H1 (cell line): ENCODE measurements around the gene OR10K1. TPM values are rescaled to one million over a fixed set of nuclear protein-coding genes. Genes with fewer than 3 reads are reported as not detected.

Experiments
- CTCF ChIA-PET: fragments of 300-600 bp; sonication (Branson Sonifier 250); formaldehyde crosslinking; loops from one replicate; lab custom pipeline; 2021; ENCODE audit not compliant: partially characterized antibody; lab: Charles Lee
- POLR2A ChIA-PET: fragments of 300-600 bp; sonication (Branson Sonifier 250); formaldehyde crosslinking; loops from one replicate; lab custom pipeline; 2021; ENCODE audit warnings: inconsistent platforms; ENCODE audit not compliant: partially characterized antibody; lab: Charles Lee
- DNase-seq, 2 experiments: peaks; one replicate each; pipeline versions ENCODE4 v3.0.0 to v3.0.0-alpha.2; 2010 to 2022; ENCODE audit warnings: low spot score in 2 of 2, low read depth in 1 of 2, mixed read lengths in 1 of 2
- FAIRE-seq: peaks from 2 replicates; lab custom pipeline; 2011; peaks lifted over from hg19 to GRCh38; lab: Jason Lieb, UNC
- H2AFZ ChIP-seq: 2 replicates; pipeline ENCODE4 v1.8.1; 2012; ENCODE audit warnings: low read length, inconsistent platforms
- H2AK5ac ChIP-seq: 2 replicates; pipeline ENCODE4 v1.6.1; 2013; ENCODE audit warnings: low read depth, low read length
- H2BK120ac ChIP-seq: replicated peaks from 2 replicates; pipeline ENCODE3; 2013; ENCODE audit warnings: low read depth, low read length, inconsistent platforms
- H2BK12ac ChIP-seq: 2 replicates; pipeline ENCODE4 v1.6.1; 2013; ENCODE audit warnings: low read depth, low read length
- H2BK15ac ChIP-seq: 2 replicates; pipeline ENCODE4 v1.6.1; 2013; ENCODE audit warnings: low read length
- H2BK20ac ChIP-seq: 2 replicates; pipeline ENCODE4 v1.6.1; 2013; ENCODE audit warnings: low read length
- H2BK5ac ChIP-seq: 2 replicates; pipeline ENCODE4 v1.6.1; 2013; ENCODE audit warnings: low read depth, low read length
- H3K14ac ChIP-seq: 2 replicates; pipeline ENCODE4 v1.6.1; 2013; ENCODE audit warnings: inconsistent platforms; ENCODE audit not compliant: insufficient read length
- H3K18ac ChIP-seq: 2 replicates; pipeline ENCODE4 v1.6.1; 2013; ENCODE audit warnings: low read length; ENCODE audit errors: extremely low read depth
- H3K23ac ChIP-seq: 2 replicates; pipeline ENCODE4 v1.6.1; 2013; ENCODE audit warnings: inconsistent platforms; ENCODE audit not compliant: insufficient read length
- H3K23me2 ChIP-seq: 2 replicates; pipeline ENCODE4 v1.6.1; 2013; ENCODE audit warnings: low read depth, low read length
- H3K27ac ChIP-seq: 2 replicates; pipeline ENCODE4 v1.6.1; 2011; ENCODE audit warnings: low read depth, low read length, inconsistent platforms
- H3K27me3 ChIP-seq, 4 experiments: replicated peaks in 1 of 4; 1 replicate in 1 of 4; 2 replicates in 3 of 4; pipeline versions ENCODE4 v1.6.1 to v1.8.1; 2011 to 2013; ENCODE audit warnings: low read length in 3 of 4, mild to moderate bottlenecking in 3 of 4, inconsistent platforms in 2 of 4, mixed read lengths in 2 of 4, moderate library complexity in 1 of 4; ENCODE audit not compliant: control insufficient read depth in 3 of 4, insufficient read depth in 3 of 4; ENCODE audit errors: extremely low read depth in 1 of 4
- H3K36me3 ChIP-seq, 4 experiments: 2 replicates each; pipeline versions ENCODE4 v1.6.1 to v1.8.1; 2011 to 2013; ENCODE audit warnings: mild to moderate bottlenecking in 4 of 4, low read length in 3 of 4, moderate library complexity in 2 of 4, control low read depth in 1 of 4, inconsistent platforms in 1 of 4; ENCODE audit not compliant: insufficient read depth in 4 of 4, control insufficient read depth in 2 of 4
- H3K4ac ChIP-seq: replicated peaks from 2 replicates; pipeline ENCODE3; 2013; ENCODE audit warnings: low read length, low read depth, mixed read lengths, inconsistent platforms; ENCODE audit not compliant: insufficient read length
- H3K4me1 ChIP-seq, 4 experiments: replicated peaks in 1 of 4; 1 replicate in 1 of 4; 2 replicates in 3 of 4; pipeline versions ENCODE4 v1.6.1 to v1.8.1; 2011 to 2013; ENCODE audit warnings: low read length in 3 of 4, inconsistent platforms in 2 of 4, mixed read lengths in 1 of 4; ENCODE audit not compliant: insufficient read depth in 4 of 4, control insufficient read depth in 3 of 4
- H3K4me2 ChIP-seq, 2 experiments: 2 replicates each; pipeline versions ENCODE4 v1.6.1 to v1.8.1; 2011 to 2013; ENCODE audit warnings: low read depth in 2 of 2, low read length in 2 of 2, control low read depth in 1 of 2, inconsistent platforms in 1 of 2, mild to moderate bottlenecking in 1 of 2; ENCODE audit not compliant: insufficient read depth in 1 of 2
- H3K4me3 ChIP-seq, 4 experiments: fragments of 200-600, 300-600 bp in 1 of 4; sonication (generic), shearing (Covaris generic), sonication (Bioruptor Twin) in 1 of 4; 2 replicates each; pipeline versions ENCODE4 v1.5.1 to v1.8.1; 2011 to 2016; ENCODE audit warnings: low read length in 4 of 4, low read depth in 3 of 4, control low read depth in 2 of 4, inconsistent platforms in 2 of 4, mild to moderate bottlenecking in 2 of 4, mixed read lengths in 1 of 4, moderate library complexity in 1 of 4; ENCODE audit not compliant: insufficient read depth in 2 of 4; ENCODE audit errors: extremely low read depth in 1 of 4
- H3K56ac ChIP-seq: replicated peaks from 2 replicates; pipeline ENCODE3; 2013; ENCODE audit warnings: low read depth, mild to moderate bottlenecking, mixed read lengths, low read length, inconsistent platforms; ENCODE audit not compliant: insufficient read length
- H3K79me1 ChIP-seq: 2 replicates; pipeline ENCODE4 v1.6.1; 2013; ENCODE audit warnings: low read depth, low read length, control low read depth
- H3K79me2 ChIP-seq, 2 experiments: 2 replicates each; pipeline versions ENCODE4 v1.6.1 to v1.8.1; 2012 to 2013; ENCODE audit warnings: low read length in 2 of 2, mild to moderate bottlenecking in 2 of 2, inconsistent platforms in 1 of 2; ENCODE audit not compliant: insufficient read depth in 2 of 2, control insufficient read depth in 1 of 2
- H3K9ac ChIP-seq, 4 experiments: replicated peaks in 1 of 4; 1 replicate in 1 of 4; 2 replicates in 3 of 4; pipeline versions ENCODE4 v1.6.1 to v1.8.1; 2011 to 2013; ENCODE audit warnings: low read depth in 3 of 4, low read length in 3 of 4, control low read depth in 2 of 4, mild to moderate bottlenecking in 2 of 4, moderate library complexity in 2 of 4, inconsistent platforms in 1 of 4; ENCODE audit errors: extremely low read depth in 1 of 4
- H3K9me3 ChIP-seq, 2 experiments: 2 replicates each; pipeline versions ENCODE4 v1.6.1 to v1.8.1; 2012 to 2013; ENCODE audit warnings: mild to moderate bottlenecking in 2 of 2, moderate library complexity in 2 of 2, control low read depth in 1 of 2, inconsistent platforms in 1 of 2, low read depth in 1 of 2, low read length in 1 of 2, mixed read lengths in 1 of 2; ENCODE audit not compliant: insufficient read depth in 2 of 2
- H4K20me1 ChIP-seq, 2 experiments: replicated peaks in 1 of 2; 2 replicates each; pipeline versions ENCODE3 to v1.8.1; 2011 to 2013; ENCODE audit warnings: inconsistent platforms in 2 of 2, low read length in 2 of 2, mild to moderate bottlenecking in 1 of 2; ENCODE audit not compliant: insufficient read depth in 2 of 2, control insufficient read depth in 1 of 2
- H4K5ac ChIP-seq: 2 replicates; pipeline ENCODE4 v1.6.1; 2013; ENCODE audit warnings: low read length, low read depth, mixed read lengths, inconsistent platforms; ENCODE audit not compliant: insufficient read length
- H4K8ac ChIP-seq: 2 replicates; pipeline ENCODE4 v1.8.0; 2013; ENCODE audit warnings: mild to moderate bottlenecking, moderate library complexity, low read length, inconsistent platforms; ENCODE audit not compliant: insufficient read depth; ENCODE audit errors: extremely low read depth
- H4K91ac ChIP-seq: replicated peaks from 2 replicates; pipeline ENCODE3; 2013; ENCODE audit warnings: low read length, mixed read lengths, inconsistent platforms; ENCODE audit not compliant: insufficient read length
- BACH1 ChIP-seq: IDR thresholded peaks from 2 replicates; pipeline ENCODE4 v1.6.1; 2012; ENCODE audit warnings: low read length, improper control_type of control experiment
- JUND ChIP-seq: IDR thresholded peaks from 2 replicates; pipeline ENCODE4 v1.6.1; 2011; ENCODE audit warnings: mild to moderate bottlenecking, improper control_type of control experiment, low read length
- PHF8 ChIP-seq: fragments of 200-600 bp; sonication (generic); conservative IDR thresholded peaks from 2 replicates; pipeline ENCODE4 v1.7.1; 2012; ENCODE audit warnings: low read depth, mild to moderate bottlenecking, inconsistent platforms, low read length, moderate library complexity
- RAD21 ChIP-seq, 2 experiments: IDR thresholded peaks in 1 of 2; conservative IDR thresholded peaks in 1 of 2; 2 replicates each; pipeline ENCODE4 v1.6.1; 2011; ENCODE audit warnings: low read depth in 2 of 2, low read length in 2 of 2, improper control_type of control experiment in 1 of 2, inconsistent platforms in 1 of 2, mild to moderate bottlenecking in 1 of 2, moderate library complexity in 1 of 2
- RBBP5 ChIP-seq: IDR thresholded peaks from 2 replicates; pipeline ENCODE4 v1.7.1; 2012; ENCODE audit warnings: low read depth, mild to moderate bottlenecking, inconsistent platforms, low read length, moderate library complexity, borderline replicate concordance
- SIN3A ChIP-seq, 2 experiments: IDR thresholded peaks in 1 of 2; conservative IDR thresholded peaks in 1 of 2; 2 replicates each; pipeline ENCODE4 v1.6.1; 2011 to 2012; ENCODE audit warnings: low read length in 2 of 2, improper control_type of control experiment in 1 of 2, low read depth in 1 of 2, mild to moderate bottlenecking in 1 of 2
- SP2 ChIP-seq: IDR thresholded peaks from 2 replicates; pipeline ENCODE4 v1.6.1; 2012; ENCODE audit warnings: mild to moderate bottlenecking, low read length, inconsistent platforms
- YY1 ChIP-seq: IDR thresholded peaks from 2 replicates; pipeline ENCODE4 v1.6.1; 2011; ENCODE audit warnings: low read depth, mild to moderate bottlenecking, low read length
- polyA plus RNA-seq, 7 experiments: library from polyadenylated mRNA; depleted of rRNA in 3 of 7; stranded (reverse) in 5 of 7; unstranded in 2 of 7; fragments of >200 nt in 5 of 7; fragments of 200-250 nt in 2 of 7; gene quantifications; 1 replicate in 5 of 7; 2 replicates in 1 of 7; 4 replicates in 1 of 7; pipeline versions ENCODE4 v1.2.1 to v1.2.3, GENCODE V29; 2011 to 2013; ENCODE audit warnings: missing spikeins in 2 of 7, mixed read lengths in 2 of 7
- total RNA-seq: library from RNA; stranded (reverse); fragmentation: NEBNext Ultra II Directional; extraction: Animal tissue kit (Norgen Biotek cat#: 25700); gene quantifications from 2 replicates; pipeline ENCODE4 v1.2.1, GENCODE V29; 2021
- TF ChIP-seq, protein P1 (sequence below): IDR thresholded peaks from 2 replicates; pipeline ENCODE4 v1.6.1; 2011; ENCODE audit warnings: low read depth, mild to moderate bottlenecking, low read length; ENCODE audit not compliant: insufficient read depth
- TF ChIP-seq, protein P2 (sequence below): IDR thresholded peaks from 2 replicates; pipeline ENCODE4 v1.6.1; 2012; ENCODE audit warnings: inconsistent platforms

Gene OR10K1
- total and polyA plus RNA-seq, 2 of the 8 experiments (the other 6 are each of a cell fraction or from before 2014, with no cell fraction given), result not detected

DNA sequence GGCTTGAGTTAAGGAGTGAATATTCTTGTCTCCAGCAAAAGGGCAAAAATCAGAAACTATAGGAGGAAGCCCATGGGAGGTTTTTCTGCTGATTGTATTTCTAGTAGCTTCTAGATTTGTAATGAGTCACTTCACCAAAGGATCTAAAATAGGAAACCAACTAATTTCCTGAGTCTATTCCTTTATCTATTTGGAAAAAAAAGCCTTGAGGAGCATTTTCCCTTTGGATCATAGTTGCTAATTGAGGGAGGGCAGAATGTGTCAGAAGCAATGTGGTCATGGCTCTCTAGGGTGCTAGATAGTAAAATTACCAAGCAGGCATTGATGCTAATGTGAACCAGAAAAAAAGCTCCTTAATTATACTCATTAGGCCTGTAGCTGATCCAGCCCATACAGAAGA lies 10.3 kb downstream of the OR10K1 start, which contains the start of gene OR10R2:
Gene OR10R2 (plus strand): TSS at position 301 of the 400 bp plus-strand sequence. CDS start 106 bp downstream, outside the sequence.
- Histone ChIP-seq H3K36me3 (no peaks in the 10 kb centered on the region), H2AFZ (no peak within 1 kb of the TSS), H4K91ac (no peak within 1 kb of the TSS), H4K20me1 (no peaks in the 10 kb centered on the region), H3K23ac (no peak within 1 kb of the TSS), H3K27me3 (peaks cover 0 to 1% (median 0%) of the 10 kb centered on the region in 4 experiments; a peak in 1 of 7 replicates), H2AK5ac (no peak within 1 kb of the TSS), H3K9me3 (no peaks in the 10 kb centered on the region), H3K79me2 (no peaks in the 10 kb centered on the region), H3K9ac (no peak within 1 kb of the TSS), H4K8ac (no peak within 1 kb of the TSS), H4K5ac (no peak within 1 kb of the TSS), H2BK12ac (no peak within 1 kb of the TSS), H3K79me1 (no peaks in the 10 kb centered on the region), H2BK20ac (no peak within 1 kb of the TSS), H3K56ac (no peak within 1 kb of the TSS), H3K23me2 (no peaks in the 10 kb centered on the region), H3K4me3 (no peak within 1 kb of the TSS), H3K18ac (no peak within 1 kb of the TSS), H2BK5ac (no peak within 1 kb of the TSS), H2BK120ac (no peak within 1 kb of the TSS), H2BK15ac (no peak within 1 kb of the TSS), H3K4me1 (no peaks in the 10 kb centered on the region), H3K4me2 (no peak within 1 kb of the TSS), H3K14ac (no peak within 1 kb of the TSS), H3K4ac (no peak within 1 kb of the TSS), H3K27ac (no peak within 1 kb of the TSS)
- FAIRE-seq, result no peak
- no peak for DNase-seq
- ChIA-PET POLR2A (no interaction called here), CTCF (no interaction called here)
- no peak for TF ChIP-seq JUND
- TF ChIP-seq SIN3A (conservative IDR thresholded peaks at IDR 0.05 in 1 of 2, IDR thresholded peaks at IDR 0.05 in 1 of 2; ENCODE audit: low read depth in 1 of 2, low read length in 2 of 2), result no peak
- TF ChIP-seq SP2, result no peak
- TF ChIP-seq BACH1, result no peak
- no peak for TF ChIP-seq RAD21 (IDR thresholded peaks at IDR 0.05 in 1 of 2, conservative IDR thresholded peaks at IDR 0.05 in 1 of 2; ENCODE audit: low read depth in 2 of 2, low read length in 2 of 2)
- TF ChIP-seq PHF8, result no peak
- TF ChIP-seq, protein P1, sequence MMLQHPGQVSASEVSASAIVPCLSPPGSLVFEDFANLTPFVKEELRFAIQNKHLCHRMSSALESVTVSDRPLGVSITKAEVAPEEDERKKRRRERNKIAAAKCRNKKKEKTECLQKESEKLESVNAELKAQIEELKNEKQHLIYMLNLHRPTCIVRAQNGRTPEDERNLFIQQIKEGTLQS, result no peak
- TF ChIP-seq, protein P2, sequence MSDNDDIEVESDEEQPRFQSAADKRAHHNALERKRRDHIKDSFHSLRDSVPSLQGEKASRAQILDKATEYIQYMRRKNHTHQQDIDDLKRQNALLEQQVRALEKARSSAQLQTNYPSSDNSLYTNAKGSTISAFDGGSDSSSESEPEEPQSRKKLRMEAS, result no peak
- no peak for TF ChIP-seq RBBP5
- no peak for TF ChIP-seq YY1
